GM12873 (cell line): ENCODE results near the gene TSPYL4.

Experiments used
- TF ChIP-seq, protein P1 (sequence below): IDR thresholded peaks from 2 replicates; pipeline ENCODE4 v1.5.1; 2012; ENCODE audit warnings: low read depth, mild to moderate bottlenecking, moderate library complexity, low read length, control low read depth; ENCODE audit not compliant: insufficient read depth; ENCODE audit errors: missing control alignments

Gene TSPYL4

DNA sequence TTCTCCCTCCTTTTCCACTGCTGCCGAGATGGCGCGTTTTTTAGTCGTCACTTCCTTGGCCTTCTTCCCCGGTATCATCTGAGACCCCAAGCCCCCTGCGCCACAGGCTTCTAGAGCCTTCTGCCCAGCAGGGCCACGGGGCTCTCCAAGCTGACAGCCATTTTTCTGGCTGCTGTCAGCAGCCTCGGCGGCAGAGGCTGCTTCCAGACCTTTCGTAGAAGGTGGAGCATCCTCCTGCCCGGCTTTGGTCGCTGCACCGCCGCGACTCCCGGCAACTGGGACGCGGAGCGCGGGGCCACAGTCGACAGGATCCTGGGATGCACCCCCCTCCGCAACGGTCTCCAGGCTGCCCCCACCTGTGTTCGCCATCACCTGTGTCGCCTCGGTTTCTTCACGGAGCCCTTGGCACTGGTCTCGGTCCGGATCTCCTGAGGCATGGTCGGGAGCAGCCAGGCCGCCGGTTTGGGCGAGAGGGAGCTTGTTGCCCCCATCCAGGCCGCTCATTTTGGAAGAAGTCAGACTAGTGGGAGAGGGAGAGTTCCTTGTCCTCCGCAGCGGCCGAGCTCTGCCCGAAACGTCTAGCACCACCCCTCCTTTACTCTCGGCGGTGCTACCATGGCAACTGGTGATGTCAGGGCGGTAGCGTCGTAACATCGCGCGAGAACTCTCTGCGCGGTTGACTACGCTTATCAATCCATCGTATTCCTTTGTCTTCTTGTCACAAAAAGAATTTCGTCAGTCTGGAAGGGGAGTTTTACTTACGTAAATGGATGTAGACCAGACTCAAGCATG is at the start of gene TSPYL4:
TSPYL4 (minus strand) TSS at position 571 of the 792 bp plus-strand sequence; CDS start at position 504, 67 bp downstream.
- TF ChIP-seq, protein P1, sequence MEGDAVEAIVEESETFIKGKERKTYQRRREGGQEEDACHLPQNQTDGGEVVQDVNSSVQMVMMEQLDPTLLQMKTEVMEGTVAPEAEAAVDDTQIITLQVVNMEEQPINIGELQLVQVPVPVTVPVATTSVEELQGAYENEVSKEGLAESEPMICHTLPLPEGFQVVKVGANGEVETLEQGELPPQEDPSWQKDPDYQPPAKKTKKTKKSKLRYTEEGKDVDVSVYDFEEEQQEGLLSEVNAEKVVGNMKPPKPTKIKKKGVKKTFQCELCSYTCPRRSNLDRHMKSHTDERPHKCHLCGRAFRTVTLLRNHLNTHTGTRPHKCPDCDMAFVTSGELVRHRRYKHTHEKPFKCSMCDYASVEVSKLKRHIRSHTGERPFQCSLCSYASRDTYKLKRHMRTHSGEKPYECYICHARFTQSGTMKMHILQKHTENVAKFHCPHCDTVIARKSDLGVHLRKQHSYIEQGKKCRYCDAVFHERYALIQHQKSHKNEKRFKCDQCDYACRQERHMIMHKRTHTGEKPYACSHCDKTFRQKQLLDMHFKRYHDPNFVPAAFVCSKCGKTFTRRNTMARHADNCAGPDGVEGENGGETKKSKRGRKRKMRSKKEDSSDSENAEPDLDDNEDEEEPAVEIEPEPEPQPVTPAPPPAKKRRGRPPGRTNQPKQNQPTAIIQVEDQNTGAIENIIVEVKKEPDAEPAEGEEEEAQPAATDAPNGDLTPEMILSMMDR = no peak

DNA sequence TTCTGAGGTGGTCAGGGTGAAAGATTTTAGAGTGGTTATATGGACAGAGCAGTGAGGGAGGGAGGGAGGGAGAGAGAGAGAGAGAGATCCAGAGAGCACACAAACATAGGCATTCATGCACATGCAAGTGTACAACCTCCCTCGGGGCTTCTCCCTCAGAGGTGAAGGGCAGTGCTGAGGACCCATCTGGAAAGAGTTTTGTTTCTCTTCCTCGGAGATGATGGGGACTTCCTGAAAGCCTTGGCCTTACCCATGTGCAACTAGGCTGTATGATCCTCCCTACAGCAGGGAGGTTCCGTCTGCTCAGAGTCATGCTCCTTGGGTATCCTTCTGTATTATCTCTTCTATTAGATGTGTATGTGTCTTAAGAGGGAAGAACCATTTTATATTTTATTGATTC is 47.2 kb upstream of the TSPYL4 start:
- TF ChIP-seq, protein P1 = no peak

DNA sequence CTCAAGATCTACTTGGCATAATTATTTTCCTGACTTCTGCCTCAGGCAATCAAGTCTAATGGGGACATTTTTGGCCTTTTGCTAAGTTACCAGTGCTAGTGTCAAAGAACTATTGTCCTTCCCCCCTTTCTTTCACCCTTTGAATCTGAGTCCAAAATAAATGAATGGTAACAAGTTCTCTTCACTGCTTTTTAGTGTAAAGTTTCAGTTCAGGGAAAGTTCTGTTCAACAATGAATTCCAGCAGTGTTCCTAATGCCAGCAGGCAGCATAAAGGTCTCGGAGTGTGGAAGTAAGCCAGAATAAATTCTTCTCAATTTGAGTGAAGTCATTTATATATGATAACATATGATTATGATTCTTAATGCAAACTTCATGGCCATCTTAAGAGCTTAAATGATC is 46.7 kb upstream of the TSPYL4 start:
- TF ChIP-seq, protein P1 = no peak

DNA sequence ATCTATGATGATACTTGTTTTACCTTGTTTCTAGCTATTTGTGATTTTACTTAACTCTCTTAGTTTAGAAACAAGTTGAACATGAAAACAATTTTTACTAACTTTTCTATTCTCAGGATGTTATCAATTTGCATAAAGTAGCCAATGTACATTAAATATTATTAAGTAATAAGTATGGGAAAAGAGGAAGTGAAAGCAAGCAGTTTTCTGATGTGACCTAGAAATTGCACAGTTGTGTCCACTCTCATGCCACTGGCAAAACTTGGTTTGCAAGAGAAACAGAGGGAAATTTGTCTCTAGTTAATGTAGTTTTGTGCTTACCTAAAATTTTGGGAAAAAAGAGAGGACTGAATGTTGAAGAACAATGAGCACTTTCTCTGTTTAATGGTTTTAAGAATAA is 45.1 kb upstream of the TSPYL4 start:
- TF ChIP-seq, protein P1 = no peak

DNA sequence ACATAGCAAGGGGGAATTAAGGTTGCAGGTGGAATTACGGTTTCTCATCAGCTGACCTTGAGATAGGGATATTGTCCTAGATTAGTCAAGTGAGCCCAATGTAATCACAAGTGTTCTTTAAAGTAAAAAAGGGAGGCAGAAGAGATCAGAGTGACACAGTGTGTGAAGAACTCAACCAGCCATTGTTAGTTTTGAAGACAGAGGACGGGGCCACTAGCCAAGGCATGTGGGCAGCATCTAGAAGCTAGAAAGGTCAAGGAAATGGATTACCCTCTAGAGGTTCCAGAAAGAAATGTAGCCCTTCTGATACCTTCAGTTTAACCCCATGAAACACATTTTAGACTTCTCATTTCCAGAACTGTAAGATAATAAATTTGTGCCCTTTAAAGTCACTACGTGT is 44.4 kb upstream of the TSPYL4 start:
- TF ChIP-seq, protein P1 = no peak

DNA sequence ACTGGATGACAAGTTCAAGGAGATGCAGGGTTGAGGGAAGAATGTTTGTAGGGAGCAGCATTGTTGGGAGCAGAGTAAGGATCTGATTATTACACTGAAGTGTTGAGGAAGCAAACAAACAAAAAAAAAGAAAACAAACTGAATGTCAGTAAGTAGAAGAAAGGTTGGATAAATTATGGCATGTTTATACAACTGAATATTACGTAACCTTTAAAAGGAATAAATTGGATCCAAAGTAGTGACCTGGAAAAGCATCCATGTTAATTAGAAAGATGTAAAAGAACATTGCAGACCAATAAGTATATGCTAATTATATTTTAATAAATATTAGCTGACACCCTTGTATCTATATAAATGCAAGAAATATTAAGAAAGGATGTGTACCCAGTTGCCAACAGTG is 38.7 kb upstream of the TSPYL4 start:
- TF ChIP-seq, protein P1 = no peak

DNA sequence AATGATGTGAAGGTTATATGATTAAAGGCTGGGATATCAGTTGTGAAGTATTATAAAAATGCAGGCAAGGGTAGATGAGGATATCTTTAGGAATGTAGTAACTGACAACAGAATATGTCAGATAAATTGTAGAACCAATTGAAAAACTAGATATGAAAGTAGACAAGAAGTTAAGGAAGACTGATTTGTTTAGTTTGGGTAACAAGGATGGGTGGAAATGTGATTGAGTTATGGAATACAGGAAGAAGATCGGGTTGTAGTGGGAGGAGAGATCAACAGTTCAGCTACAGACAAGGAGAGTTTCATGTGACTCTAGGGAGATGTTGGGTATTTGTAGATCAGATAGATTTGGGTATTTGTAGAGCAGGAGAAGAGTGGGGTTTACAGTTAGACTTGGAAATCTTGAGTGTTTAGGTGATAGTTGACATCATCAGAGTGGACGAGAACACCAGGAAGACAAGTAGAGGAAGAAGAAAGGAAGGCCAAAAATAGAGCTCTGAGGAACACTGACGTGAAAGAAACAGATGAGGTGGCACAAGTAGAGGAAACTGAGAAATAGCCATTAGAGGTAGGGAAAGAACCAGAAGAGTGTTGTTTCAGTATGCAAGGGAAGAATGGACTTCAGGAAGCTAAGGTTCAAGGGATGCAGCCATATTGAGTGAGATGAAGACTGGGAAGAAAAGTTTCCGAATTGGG is 38.0 kb upstream of the TSPYL4 start:
- TF ChIP-seq, protein P1 = no peak
